Dendritic cell treated with granulocyte-macrophage colony-stimulating factor and Interleukin-4, amounts not matched to agents 40 ng/mL and 50 ng/mL, for 4 days (primary cell): ENCODE data around the gene ROBO1.

Source experiments
- H3K27ac Mint-ChIP-seq: one replicate; pipeline ENCODE4 v1.8.0; 2022; ENCODE audit warnings: mild to moderate bottlenecking, mixed read lengths
- H3K27me3 Mint-ChIP-seq: one replicate; pipeline ENCODE4 v1.8.0; 2022; ENCODE audit warnings: mild to moderate bottlenecking, mixed read lengths
- H3K36me3 Mint-ChIP-seq: one replicate; pipeline ENCODE4 v1.8.0; 2022; ENCODE audit warnings: low read depth, mixed read lengths
- H3K4me1 Mint-ChIP-seq: one replicate; pipeline ENCODE4 v1.8.0; 2022; ENCODE audit warnings: low read depth, mixed read lengths
- H3K4me3 Mint-ChIP-seq: one replicate; pipeline ENCODE4 v1.8.0; 2022; ENCODE audit warnings: mild to moderate bottlenecking, moderate library complexity, mixed read lengths
- H3K9me3 Mint-ChIP-seq: one replicate; pipeline ENCODE4 v1.8.0; 2022; ENCODE audit warnings: mixed read lengths
- intact Hi-C: fragments of 100-400 bp; cut with micrococcal nuclease; formaldehyde crosslinking; loops from one replicate; pipeline ENCODE4 v1.15.0; 2022

The ROBO1 gene

GRCh38 chr3:79385211-79385610, 382.6 kb downstream of the ROBO1 start:
- Mint-ChIP-seq H3K4me3 (no peak overlapping the region), H3K27me3 (no peaks in the 10 kb centered on the region), H3K9me3 (no peaks in the 10 kb centered on the region), H3K27ac (no peak overlapping the region), H3K36me3 (no peaks in the 10 kb centered on the region), H3K4me1 (no peaks in the 10 kb centered on the region)
- intact Hi-C loops: no loop called here

GRCh38 chr3:79383402-79384012, 384.3 kb downstream of the ROBO1 start:
- no peaks in the 10 kb centered on the region for H3K36me3 Mint-ChIP-seq
- H3K4me3 Mint-ChIP-seq: no peak overlapping the region
- no peak overlapping the region for H3K27ac Mint-ChIP-seq
- intact Hi-C loops: no loop called here
- H3K4me1 Mint-ChIP-seq: no peaks in the 10 kb centered on the region
- H3K27me3 Mint-ChIP-seq: no peaks in the 10 kb centered on the region
- no peaks in the 10 kb centered on the region for H3K9me3 Mint-ChIP-seq

- no peak overlapping the region for H3K4me3 Mint-ChIP-seq
- no peaks in the 10 kb centered on the region for H3K4me1 Mint-ChIP-seq
- H3K9me3 Mint-ChIP-seq: no peaks in the 10 kb centered on the region
- no peaks in the 10 kb centered on the region for H3K27me3 Mint-ChIP-seq
- no peaks in the 10 kb centered on the region for H3K36me3 Mint-ChIP-seq
- intact Hi-C loops: no loop called here
- H3K27ac Mint-ChIP-seq: no peak overlapping the region
Measured at GRCh38 chr3:79380581-79380980, 387.2 kb downstream of the ROBO1 start.

GRCh38 chr3:79378064-79378463, 389.7 kb downstream of the ROBO1 start:
- Mint-ChIP-seq H3K4me1 (no peaks in the 10 kb centered on the region), H3K9me3 (no peaks in the 10 kb centered on the region), H3K36me3 (no peaks in the 10 kb centered on the region), H3K27me3 (no peaks in the 10 kb centered on the region), H3K4me3 (no peak overlapping the region), H3K27ac (no peak overlapping the region)
- intact Hi-C loops: no loop called here

GRCh38 chr3:79369306-79369705, 398.5 kb downstream of the ROBO1 start:
- H3K4me1 Mint-ChIP-seq: no peaks in the 10 kb centered on the region
- no peaks in the 10 kb centered on the region for H3K36me3 Mint-ChIP-seq
- intact Hi-C loops: no loop called here
- H3K27me3 Mint-ChIP-seq: no peaks in the 10 kb centered on the region
- no peaks in the 10 kb centered on the region for H3K9me3 Mint-ChIP-seq
- H3K27ac Mint-ChIP-seq: no peak overlapping the region
- no peak overlapping the region for H3K4me3 Mint-ChIP-seq

- Mint-ChIP-seq H3K27ac (no peak overlapping the region), H3K36me3 (no peaks in the 10 kb centered on the region), H3K4me3 (no peak overlapping the region), H3K27me3 (no peaks in the 10 kb centered on the region), H3K9me3 (no peaks in the 10 kb centered on the region), H3K4me1 (no peaks in the 10 kb centered on the region)
- intact Hi-C loops: no loop called here
Measured at GRCh38 chr3:79368403-79368802, 399.4 kb downstream of the ROBO1 start.

GRCh38 chr3:79367803-79368202, 400.0 kb downstream of the ROBO1 start:
- Mint-ChIP-seq H3K9me3 (no peaks in the 10 kb centered on the region), H3K4me3 (no peak overlapping the region), H3K27me3 (no peaks in the 10 kb centered on the region), H3K4me1 (no peaks in the 10 kb centered on the region), H3K27ac (no peak overlapping the region), H3K36me3 (no peaks in the 10 kb centered on the region)
- intact Hi-C loops: no loop called here

GRCh38 chr3:79367066-79367465, 400.7 kb downstream of the ROBO1 start:
- H3K4me1 Mint-ChIP-seq: no peaks in the 10 kb centered on the region
- no peak overlapping the region for H3K27ac Mint-ChIP-seq
- intact Hi-C loops: no loop called here
- H3K9me3 Mint-ChIP-seq: no peaks in the 10 kb centered on the region
- H3K27me3 Mint-ChIP-seq: no peaks in the 10 kb centered on the region
- H3K36me3 Mint-ChIP-seq: no peaks in the 10 kb centered on the region
- no peak overlapping the region for H3K4me3 Mint-ChIP-seq

GRCh38 chr3:79366414-79366813, 401.4 kb downstream of the ROBO1 start:
- Mint-ChIP-seq H3K36me3 (no peaks in the 10 kb centered on the region), H3K4me1 (no peaks in the 10 kb centered on the region), H3K9me3 (no peaks in the 10 kb centered on the region), H3K27ac (no peak overlapping the region), H3K4me3 (no peak overlapping the region), H3K27me3 (no peaks in the 10 kb centered on the region)
- intact Hi-C loops: no loop called here

GRCh38 chr3:79364784-79365183, 403.0 kb downstream of the ROBO1 start:
- no peak overlapping the region for H3K4me3 Mint-ChIP-seq
- H3K27ac Mint-ChIP-seq: no peak overlapping the region
- H3K4me1 Mint-ChIP-seq: no peaks in the 10 kb centered on the region

GRCh38 chr3:79362571-79363270, 405.1 kb downstream of the ROBO1 start:
- Mint-ChIP-seq H3K27ac (no peak overlapping the region), H3K4me1 (no peaks in the 10 kb centered on the region), H3K36me3 (no peaks in the 10 kb centered on the region), H3K4me3 (no peak overlapping the region), H3K9me3 (no peaks in the 10 kb centered on the region), H3K27me3 (no peaks in the 10 kb centered on the region)
- intact Hi-C loops: no loop called here

More at GRCh38 chr3:79364784-79365183, 403.0 kb downstream of the ROBO1 start:
- Mint-ChIP-seq H3K27me3 (no peaks in the 10 kb centered on the region), H3K9me3 (no peaks in the 10 kb centered on the region), H3K36me3 (no peaks in the 10 kb centered on the region)
- intact Hi-C loops: no loop called here

- intact Hi-C loops: no loop called here
- Mint-ChIP-seq H3K27me3 (no peaks in the 10 kb centered on the region), H3K36me3 (no peaks in the 10 kb centered on the region)
Measured at GRCh38 chr3:79361748-79362378, 405.9 kb downstream of the ROBO1 start.

GRCh38 chr3:79358327-79358726, 409.5 kb downstream of the ROBO1 start:
- Mint-ChIP-seq H3K27me3 (no peaks in the 10 kb centered on the region), H3K27ac (no peak overlapping the region), H3K4me1 (no peaks in the 10 kb centered on the region), H3K9me3 (no peaks in the 10 kb centered on the region), H3K36me3 (no peaks in the 10 kb centered on the region), H3K4me3 (no peak overlapping the region)
- intact Hi-C loops: loop anchor here (2.0 kb wide), 1 partner anchor 700 kb away; no protein-coding TSS in a partner anchor

More at GRCh38 chr3:79361748-79362378, 405.9 kb downstream of the ROBO1 start:
- Mint-ChIP-seq H3K4me3 (no peak overlapping the region), H3K9me3 (no peaks in the 10 kb centered on the region), H3K27ac (no peak overlapping the region), H3K4me1 (no peaks in the 10 kb centered on the region)

GRCh38 chr3:79354179-79354688, 413.6 kb downstream of the ROBO1 start:
- H3K36me3 Mint-ChIP-seq: no peaks in the 10 kb centered on the region
- no peaks in the 10 kb centered on the region for H3K9me3 Mint-ChIP-seq
- no peaks in the 10 kb centered on the region for H3K27me3 Mint-ChIP-seq
- no peaks in the 10 kb centered on the region for H3K4me1 Mint-ChIP-seq
- H3K27ac Mint-ChIP-seq: no peak overlapping the region
- intact Hi-C loops: no loop called here
- no peak overlapping the region for H3K4me3 Mint-ChIP-seq
